Raji (cell line): ENCODE data around the gene HOXB6.

Experiments
- POLR2A ChIP-seq: IDR thresholded peaks from 2 replicates; pipeline ENCODE4 v1.6.1; 2011; ENCODE audit warnings: low read depth, low read length, control low read depth; ENCODE audit not compliant: insufficient read depth

HOXB6 gene

DNA sequence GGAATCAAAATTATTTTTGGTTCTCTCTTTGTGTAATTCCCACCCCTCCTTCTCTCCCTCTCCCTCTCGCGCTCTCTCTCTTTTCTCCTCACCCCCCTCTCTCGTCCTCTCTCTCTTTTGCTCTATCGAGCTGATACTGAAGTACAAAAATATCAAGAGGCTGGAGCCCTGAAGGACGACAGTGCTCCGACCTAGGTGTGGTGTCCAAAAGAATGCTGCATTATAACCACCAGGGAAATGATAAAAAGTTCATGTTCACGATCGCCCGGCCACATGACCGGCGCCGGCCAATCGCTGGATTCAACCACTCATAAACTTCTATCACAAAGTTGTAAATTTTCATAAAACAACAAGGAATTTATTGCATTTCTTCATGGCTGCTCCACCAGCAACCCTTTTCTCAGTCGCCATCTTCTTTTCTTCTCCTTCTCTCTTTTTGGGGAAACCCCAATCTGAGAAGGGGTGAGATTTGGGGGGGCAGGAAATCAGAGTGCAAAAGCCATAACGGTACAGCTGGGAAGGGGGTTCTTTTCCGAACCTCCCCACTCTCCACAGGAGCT is at the start of gene HOXB6:
Gene HOXB6 (minus strand): TSS at position 217 of the 560 bp plus-strand sequence. CDS start 6,836 bp downstream, outside the sequence.
- TF ChIP-seq POLR2A = no peak

DNA sequence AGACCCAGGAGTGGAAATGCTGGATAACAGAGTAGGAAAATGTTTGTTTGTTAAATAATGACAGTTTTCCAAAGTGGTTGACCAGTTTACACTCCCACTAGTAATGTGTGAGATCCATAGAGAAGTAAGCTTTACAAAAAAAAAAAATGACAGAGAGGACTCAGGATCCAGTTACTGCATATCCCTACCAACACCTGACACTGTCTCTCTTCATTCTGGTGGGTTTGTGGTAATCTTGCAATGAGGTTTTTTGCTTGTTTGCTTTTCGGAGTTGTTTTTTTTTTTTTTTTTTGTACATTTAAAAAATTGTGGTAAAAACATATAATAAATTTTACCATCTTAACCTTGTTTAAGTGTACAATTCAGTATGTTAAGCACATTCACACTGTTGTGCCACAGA is 45.0 kb upstream of the HOXB6 start:
- no peak for TF ChIP-seq POLR2A

DNA sequence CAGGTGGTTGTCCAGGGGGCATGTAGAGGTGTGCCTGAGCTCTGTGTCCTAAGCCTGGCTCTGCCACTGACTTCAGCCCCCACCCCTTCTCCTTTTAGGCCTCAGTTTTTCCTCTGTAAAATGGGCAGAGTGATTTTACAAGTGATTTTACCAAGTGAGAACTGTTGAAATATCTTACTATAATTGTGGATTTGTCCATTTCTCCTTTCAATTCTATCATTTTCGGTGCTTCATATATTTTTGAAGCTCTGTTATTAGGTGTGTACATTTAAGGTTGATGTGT is 43.1 kb upstream of the HOXB6 start:
- no peak for TF ChIP-seq POLR2A

DNA sequence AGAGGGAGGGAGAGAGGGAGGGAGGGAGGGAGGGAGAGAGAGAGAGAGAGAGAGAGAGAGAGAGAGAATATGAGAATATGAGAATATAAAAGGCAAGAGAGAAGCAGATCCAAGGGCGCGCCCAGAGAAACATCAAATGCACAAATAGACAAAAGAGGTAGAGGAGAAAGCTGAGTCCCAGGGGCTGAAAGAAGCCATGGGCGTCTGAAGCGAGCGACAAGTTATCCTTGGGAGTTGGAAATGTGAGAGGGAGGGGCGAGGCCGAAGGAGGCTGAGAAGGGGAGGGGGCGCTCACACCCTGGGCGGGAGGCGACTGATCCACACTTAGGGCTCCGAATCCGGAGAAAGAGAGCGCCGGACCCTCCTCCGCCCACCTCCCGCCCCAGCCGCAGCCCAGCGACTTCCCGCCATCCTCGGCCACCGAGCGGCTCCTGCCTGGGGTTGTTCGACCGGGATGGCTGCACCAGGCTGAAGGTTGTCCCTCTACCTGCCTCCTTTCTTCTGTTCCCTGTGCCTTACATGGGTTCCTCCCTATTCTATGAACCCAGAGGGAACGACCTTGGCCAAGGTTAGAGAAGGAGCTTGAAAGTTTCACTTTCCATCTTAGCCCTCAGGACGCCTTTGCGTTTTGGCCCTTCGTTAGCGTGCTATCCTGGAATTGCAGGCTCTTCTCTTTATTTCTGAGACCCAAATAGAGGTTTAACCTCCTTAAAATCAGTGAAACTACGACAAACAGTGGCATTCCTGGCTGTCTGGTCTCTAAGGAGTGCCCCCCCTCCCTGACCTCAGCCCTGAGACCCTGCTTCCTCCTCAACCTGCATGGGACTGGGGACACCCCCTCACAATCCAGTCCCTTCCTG is 42.5 kb upstream of the HOXB6 start:
- TF ChIP-seq POLR2A = no peak

DNA sequence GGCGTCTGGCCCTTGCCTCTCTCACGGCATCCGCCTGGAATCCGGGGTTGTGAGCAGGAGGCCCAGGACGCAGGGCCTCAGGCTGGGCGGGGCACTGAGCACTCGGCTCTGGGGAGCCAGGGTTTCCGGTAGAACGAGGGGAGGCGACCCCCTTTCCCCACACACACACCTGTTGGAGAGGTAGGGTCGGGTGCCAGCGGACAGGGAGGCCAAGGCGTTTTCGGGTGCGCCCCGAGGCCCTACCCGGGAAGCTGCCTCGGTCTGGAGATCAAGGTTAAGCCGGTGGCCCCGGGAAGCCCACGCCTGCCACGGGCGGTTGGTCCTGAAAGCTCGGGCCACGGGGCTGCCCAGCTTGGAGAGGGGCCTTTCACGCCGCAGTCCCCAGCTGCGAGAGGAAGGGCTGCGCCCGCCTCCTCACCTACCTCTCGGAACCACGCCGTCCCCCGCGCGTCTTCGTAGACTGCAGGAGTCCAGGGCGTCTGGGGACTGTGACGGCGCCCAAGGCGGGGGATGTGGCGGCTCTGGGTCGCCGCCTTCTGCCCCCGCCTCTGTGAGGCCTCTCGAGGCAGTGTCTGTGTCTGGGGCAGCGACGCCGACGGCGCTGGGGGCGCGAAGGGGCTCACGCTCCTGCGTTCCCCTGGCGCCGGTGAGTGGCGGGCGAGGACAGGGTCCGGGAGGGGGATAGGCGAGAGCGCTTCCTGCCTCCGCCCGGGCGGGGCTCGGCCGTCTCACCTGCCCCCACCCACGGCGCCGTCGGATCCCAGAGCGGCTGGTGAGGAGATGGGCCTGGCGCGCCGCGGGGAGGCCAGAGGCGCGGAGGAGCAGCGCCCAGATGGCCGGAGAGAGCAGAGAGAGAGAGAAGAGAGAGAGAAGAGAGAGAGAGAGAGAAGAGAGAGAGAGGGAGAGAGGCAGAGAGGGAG is 41.7 kb upstream of the HOXB6 start:
- no peak for TF ChIP-seq POLR2A

DNA sequence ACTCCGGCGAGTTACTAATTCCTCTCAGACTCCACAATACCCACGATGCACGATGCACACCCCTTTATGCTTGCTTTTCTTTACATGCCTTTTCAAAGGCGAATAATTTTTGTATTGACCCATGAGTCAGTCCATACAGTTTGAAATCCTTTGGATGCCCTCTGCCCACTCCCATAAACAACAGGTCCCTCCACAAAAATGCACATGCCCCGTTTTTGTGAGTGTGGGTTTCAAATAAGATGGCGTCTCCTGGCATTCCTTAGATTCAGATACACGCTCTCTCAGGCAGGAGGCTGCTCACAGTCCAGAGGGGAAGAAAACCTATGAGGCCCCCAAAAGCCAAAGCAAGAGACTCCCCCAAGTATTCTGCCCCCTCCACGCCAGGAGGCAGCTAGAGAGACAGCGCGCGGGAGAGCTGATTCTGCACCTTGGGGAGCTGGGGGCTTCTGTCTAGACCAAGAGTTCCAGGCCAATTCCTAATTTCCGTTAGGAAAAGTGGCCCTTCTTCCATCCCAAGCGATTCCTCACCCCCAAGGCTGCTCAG is 40.9 kb upstream of the HOXB6 start:
- no peak for TF ChIP-seq POLR2A

DNA sequence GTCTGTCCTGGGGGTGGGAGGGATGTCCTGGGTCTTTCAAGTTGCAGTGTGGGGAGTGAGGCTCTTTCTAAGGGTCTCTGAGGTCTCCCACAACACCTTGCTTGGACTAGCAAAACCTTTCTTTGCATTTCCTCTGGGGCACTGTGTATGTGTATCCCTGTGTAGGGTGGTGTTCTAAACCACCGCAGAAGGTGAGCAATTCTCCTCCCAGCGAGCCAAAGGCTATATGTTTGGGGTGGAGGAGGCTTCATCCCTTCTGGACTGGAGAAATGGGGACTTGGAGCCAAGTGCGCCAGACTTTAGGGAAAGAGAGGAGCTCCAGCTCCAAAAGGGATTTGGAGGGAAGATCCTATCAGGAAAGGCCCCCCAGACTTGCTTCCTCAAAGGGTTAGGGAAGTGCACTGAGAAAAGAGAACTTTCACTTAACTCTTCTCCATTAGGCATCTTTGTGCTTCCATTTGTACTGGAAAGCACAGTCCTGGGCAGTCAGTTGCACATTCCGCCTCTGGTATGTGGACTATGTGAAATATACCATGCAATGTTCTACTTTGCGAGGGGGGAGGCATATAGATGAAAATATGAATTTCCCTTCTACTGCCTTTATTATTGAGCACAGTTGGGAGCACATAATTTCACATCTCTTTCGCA is 40.2 kb upstream of the HOXB6 start:
- TF ChIP-seq POLR2A = no peak

DNA sequence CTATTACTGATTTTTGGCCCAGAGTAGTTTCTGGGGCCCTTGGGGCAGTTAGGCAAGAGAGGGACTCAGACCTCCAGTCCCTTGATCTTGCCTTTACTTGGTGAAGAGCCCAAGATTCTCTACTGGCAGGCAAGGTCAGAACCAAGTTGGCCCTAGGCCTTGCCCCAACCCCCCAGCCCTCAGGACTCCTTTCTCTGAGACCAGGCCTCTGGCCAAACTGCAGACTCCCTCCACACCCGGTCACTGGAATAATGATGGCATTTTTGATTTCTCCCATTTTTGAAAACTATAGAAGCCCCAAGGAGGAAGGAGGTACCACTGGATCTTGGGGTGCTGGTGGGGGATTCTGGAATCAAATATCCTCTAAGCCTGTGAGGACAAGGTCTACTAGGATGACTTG is 39.4 kb upstream of the HOXB6 start:
- no peak for TF ChIP-seq POLR2A

DNA sequence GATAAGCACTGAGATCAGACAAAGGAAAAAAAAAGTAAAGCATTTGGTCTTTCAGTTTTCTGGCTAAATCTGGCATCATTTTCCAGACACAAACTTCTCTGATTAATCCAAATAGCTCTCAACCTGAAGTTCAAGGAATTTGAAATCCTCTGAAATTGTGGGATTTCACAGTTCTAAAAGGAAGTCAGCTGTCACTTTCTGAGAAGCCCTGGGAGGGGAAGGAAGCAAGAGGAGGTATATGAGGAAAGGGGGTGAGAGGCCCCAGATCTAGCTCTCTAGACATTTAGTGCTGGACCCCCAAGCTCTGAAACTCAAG is 38.9 kb upstream of the HOXB6 start:
- no peak for TF ChIP-seq POLR2A

DNA sequence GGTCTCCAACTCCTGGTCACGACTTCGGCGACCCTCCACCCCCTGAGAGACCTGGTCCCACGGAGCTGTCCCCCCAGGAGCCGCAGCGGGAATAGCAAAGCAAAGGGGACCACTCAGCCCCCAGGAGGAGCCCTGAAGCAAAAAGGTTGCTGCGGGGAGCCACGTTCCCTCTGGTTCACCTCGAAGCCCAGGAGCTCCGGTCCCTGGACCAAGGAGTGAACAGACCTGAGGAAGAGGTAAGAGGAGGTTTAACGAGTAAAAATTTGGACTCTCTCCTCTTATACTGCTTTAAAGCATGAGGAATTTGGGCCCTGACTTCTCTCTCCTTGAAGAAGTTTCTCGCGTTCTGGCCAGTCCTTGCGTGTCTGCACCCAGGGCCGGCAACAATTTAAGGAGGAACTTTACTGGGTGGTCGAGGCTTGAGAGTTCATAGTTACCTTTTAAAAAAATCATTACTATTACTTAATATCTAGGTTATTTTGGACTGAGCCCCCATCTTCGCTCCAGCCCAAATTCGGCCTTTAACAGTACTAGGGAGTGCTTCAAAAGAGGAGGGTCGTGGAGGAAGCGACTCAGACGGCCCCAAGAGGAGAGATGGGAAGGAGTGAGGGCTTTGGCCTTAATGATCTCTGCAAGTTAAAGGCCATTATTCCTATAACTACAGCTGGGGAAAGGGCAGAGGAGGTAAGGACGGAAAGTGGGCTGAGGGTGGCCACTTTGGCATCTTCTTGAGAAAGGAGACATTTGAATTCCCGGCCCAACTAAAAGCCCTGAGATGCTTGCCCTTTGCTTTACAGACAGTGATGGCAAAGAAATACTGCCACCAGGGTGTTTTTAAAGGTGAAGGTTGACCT is 38.3 kb upstream of the HOXB6 start:
- no peak for TF ChIP-seq POLR2A

DNA sequence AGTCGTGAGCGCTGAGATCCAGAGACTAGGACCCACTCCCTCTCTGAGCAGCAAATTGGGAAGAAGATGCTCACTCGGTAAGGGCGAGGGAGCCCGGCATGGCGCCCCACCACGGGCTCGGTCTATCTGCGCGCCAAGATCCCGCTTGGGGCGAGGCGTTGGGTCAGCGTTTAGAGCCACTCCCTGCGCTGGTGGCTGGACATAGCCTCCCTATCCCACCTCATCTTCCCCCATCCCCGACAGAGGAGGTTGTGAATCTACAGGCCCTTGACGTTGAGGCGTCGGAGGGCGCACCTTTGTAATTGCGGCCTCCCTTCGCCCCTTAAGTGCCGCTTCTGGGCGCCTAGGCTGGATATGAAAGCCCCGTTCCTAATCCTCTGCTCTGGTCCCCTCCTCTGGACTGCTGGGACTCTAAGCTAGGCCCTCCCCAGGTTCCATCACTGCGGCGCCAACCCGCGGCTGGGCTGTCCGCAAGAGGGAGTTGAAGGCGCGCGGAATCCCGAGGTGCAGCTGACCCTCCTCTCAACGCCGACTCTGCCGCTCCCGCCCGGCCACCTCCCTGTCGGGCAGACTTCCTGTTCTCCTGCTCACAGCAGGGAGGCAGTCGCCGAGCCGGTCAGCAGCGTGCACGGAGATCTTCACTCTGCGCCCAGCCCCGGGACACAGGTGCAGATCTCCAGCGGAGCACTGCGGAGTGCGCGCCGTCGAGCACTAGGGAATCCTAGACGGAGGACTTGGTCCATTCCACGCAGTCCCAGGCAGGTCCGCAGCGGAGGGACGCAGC is 37.5 kb upstream of the HOXB6 start:
- TF ChIP-seq POLR2A = no peak

DNA sequence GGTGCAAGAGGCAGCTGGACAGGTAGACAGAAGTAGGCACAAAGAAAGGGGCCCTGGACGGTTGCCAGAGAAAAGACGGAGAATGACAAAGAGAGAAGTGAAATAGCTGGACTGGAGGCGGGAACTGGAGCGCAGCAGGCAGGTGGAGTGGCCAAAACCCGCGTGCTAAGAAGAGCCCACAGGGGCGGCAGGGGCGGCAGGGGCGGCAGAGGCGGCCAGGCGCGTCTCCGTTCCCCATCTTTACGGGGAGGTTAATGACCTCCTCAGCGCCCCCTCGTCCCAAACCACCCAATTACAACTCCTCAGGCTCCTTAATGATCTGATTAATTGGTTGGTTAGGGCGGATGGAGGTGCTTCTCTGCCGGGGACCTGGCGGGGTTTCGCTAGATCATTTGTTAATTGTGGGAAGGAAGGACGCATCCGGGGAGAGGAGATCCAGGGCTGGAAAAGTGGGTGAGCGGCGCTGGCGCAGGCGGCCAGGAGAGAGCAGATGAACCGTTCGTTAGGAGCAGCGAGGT is 36.8 kb upstream of the HOXB6 start:
- TF ChIP-seq POLR2A = no peak

DNA sequence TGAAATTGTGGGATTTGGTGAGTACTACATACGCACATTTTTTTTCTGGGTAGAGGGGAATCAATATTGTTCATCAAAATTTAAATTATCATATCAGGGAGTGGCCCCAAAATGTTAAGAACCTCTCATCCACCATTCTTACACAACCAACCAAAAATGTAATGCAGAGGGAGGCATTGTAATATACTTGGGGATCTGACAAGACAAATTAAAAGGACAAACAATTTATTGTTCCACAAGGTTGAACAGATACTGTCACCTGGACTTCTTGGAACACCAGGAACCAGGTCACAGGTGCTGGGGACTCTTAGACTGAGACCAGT is 36.0 kb upstream of the HOXB6 start:
- no peak for TF ChIP-seq POLR2A
